ENCODE data around the gene SDC3.
"Not testable (repeated sequence)": the region's sequence is repeated elsewhere in the genome, so short reads cannot be mapped to it uniquely, and the experiment has no call there.

SDC3 gene, protein sequence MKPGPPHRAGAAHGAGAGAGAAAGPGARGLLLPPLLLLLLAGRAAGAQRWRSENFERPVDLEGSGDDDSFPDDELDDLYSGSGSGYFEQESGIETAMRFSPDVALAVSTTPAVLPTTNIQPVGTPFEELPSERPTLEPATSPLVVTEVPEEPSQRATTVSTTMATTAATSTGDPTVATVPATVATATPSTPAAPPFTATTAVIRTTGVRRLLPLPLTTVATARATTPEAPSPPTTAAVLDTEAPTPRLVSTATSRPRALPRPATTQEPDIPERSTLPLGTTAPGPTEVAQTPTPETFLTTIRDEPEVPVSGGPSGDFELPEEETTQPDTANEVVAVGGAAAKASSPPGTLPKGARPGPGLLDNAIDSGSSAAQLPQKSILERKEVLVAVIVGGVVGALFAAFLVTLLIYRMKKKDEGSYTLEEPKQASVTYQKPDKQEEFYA

GRCh38 chr1:30908696-30909364 is at the start of gene SDC3:
Gene SDC3, minus strand, starts transcription at chr1:30908758. Its CDS starts 172 bp downstream, at chr1:30908586.
- no peak for DNase-seq (ENCODE audit: low spot score)

DNA sequence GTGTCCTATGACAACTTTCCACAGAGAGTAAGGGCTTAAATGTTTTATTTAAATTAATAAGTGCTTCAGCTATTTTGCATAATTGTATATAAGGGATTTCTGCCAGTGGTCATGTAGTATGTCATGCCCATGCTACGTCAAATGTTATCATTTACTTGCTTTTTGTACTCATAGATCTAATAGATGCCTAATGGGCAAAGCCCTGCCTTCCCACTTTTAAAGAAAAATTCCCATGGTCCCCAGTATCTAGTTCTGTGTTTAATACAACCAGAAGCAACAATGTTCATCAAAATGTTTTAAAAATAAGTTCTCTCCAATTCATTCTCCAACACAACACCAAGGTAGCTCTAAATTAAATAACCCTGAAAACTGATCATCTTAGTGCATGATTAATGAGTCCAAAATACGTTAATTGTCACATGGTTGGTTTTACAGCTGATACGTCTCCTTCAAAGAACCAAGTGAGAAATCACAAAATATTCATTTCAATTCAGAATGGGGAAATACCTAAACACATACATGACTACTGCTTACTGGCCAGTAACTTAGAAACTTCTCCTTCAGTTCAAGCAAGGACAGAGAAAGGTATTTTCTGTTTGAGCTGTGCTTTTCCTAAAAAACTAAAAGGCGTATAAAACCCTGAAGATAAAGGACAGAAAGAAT is 49.1 kb upstream of the SDC3 start:
- no peak for DNase-seq (ENCODE audit: low spot score)

DNA sequence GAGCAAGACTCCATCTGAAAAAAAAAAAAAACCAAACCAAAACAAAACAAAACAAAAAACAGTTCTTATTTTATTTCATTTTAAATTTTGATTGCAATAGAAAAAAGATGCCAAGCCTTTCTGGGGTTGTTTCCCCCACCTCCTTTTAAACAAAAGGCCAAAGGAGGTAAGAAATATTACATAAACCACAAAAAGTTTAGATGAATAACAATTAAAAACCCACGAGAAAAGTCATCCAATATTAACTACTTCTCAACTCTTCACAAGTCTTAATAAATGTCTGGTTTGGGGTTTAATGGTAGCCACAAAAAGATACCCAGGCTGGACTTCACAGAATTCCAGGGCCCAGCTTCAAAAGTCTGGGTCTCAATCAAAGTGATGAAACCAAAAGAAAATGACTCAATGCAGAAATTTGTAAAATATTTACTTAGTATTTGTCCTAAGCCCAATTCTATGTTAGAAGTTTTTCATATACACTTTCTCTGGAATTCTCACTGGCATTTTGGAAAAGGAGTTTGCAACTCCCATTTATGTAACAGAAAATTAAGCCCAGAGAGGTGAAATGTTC is 47.0 kb upstream of the SDC3 start:
- no peak for DNase-seq (ENCODE audit: low spot score)

DNA sequence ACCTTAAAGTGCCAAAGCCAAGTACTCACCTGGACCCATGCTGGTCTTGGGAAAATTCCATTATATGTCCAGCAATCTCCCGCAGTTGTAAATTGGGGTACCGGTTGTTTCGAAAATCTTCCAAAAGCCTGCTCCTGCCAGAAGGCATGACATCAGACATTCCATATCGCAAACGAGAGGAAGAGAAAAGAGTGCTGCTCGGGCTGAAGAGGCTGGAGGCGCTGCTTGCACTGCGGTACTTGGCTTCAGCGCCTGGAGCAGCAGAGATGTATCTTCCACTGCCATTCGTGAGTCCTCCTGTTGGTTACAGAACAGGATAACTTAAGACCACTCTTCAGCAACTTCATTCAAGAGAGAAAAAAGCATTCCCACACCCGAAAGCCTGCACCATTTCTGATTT is 45.1 kb upstream of the SDC3 start:
- no peak for DNase-seq (ENCODE audit: low spot score)

DNA sequence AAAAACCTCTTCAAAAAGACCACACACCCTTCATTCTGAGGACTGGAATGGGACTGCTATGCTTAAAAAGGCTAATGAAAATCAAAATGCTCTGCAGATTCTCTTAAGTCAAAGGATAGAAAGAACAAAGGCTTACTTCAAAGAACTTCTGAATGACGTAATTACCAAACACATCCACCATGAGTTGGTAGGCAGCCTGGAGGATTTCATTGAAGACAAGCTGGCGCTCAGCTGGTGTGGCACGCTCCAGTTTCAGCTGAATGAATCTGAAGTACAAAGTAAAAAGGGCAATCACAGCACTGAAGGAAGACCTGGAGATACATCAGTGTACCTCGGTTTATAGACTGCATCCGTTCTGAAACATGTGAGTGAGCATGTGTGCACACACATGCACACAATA is 43.5 kb upstream of the SDC3 start:
- peak; percentile 60 for DNase-seq (ENCODE audit: low spot score)

GRCh38 chr1:30950700-30951099 is 42.1 kb upstream of the SDC3 start:
- no peak for DNase-seq (ENCODE audit: low spot score)

DNA sequence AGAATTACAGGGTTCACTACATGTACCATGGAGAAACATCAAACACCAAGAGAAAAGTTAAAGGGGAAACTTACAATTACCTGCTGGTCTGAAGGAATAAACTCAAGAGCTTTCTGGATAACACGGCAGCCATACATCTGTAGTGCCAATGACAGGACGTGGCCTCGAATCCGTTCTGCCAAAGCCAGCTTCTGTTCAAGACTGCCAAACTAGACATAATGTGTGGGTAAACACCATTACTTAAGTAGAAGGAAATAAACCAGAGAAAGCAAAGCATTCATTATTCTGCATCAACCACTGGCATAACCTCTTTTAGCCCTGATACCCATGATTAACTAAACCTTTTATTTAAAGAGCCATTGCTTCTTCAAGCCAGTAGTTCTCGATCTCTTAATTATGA is 41.5 kb upstream of the SDC3 start:
- no peak for DNase-seq (ENCODE audit: low spot score)

- not testable (repeated sequence) for DNase-seq (ENCODE audit: low spot score)
These were observed 40.9 kb upstream of the SDC3 start for GRCh38 chr1:30949487-30949838.

GRCh38 chr1:30948813-30949486 is 40.4 kb upstream of the SDC3 start:
- not testable (repeated sequence) for DNase-seq (ENCODE audit: low spot score)

DNA sequence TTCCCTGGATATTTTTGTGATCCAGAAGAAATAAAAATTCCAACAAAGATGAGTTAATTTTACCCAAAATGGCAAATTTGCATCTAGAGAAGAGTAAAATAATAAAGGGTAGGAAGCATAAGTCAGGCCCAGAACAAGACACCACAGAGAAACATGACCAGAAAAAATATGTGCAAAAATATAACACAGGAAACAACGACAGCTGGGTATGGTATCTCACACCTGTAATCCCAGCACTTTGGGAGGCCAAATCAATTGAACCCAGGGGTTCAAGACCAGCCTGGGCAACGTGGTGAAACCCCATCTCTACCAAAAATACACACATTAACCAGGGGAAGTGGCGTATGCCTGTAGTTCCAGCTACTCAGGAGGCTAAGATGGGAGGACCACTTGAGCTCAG is 39.7 kb upstream of the SDC3 start:
- DNase-seq (ENCODE audit: low spot score) = no peak

DNA sequence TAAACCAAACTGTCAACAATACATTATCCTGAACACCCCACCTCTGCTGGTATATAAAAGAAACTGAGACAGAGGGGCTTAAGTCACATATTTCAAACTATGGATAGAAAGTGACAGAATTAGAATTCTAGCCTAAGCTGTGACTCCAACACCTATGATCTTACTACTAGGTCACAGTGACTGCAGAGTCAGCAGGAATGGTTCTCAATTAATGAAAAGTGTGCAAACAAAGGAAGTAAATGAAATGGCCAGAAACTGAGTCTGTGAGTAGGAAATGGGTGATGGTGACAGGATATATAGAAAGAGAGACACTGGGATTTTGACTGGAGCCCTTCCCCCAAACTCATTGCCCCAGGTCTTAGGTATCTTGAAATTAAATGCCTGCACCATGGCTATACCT is 38.7 kb upstream of the SDC3 start:
- DNase-seq (ENCODE audit: low spot score) = no peak

DNA sequence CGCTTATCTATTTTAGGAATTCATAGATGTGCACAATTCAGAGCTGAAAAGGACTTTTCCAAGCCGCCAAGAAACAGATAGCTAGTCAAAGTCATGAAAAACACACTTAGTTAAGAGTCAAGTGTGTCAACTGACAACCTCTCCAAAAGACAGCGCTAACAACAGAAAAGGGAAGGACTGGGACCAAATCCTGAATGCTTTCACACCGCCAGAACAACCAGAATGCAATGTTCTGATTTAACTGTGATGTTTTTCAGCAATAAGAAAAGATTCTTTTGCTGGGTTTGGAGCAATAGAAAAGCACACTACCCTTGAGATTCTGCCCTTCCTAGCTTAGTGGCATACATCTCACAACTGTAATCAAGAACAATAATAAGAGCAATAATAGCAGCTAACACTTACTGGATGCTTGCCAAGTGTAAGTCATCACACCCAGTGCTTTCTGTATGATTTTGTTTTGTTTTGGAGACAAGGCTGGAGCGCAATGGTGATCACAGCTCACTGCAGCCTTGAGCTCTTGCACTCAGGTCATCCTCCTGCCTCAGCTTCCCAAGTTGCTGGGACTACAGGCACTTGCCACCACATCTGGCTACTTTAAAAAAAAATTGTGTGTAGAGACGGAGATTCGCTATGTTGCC is 33.9 kb upstream of the SDC3 start:
- DNase-seq (ENCODE audit: low spot score) = no peak

DNA sequence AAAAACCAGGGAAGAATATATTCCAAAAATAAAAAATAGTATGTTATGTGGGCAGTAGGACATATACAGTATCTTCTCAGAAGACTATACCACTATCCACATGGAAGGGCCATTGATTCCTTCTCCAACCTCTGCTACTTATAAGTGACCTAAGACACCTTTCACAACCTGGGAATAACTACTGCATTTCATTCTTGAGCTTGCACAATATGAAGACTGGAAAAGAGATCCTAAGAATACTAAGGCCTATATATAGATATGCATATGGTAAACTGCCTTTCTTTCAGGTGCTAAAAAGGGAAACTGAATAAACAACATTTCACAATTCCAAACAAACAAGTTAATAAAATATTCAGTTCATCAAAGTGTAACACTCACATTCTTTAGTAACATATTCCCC is 32.0 kb upstream of the SDC3 start:
- DNase-seq (ENCODE audit: low spot score) = no peak

DNA sequence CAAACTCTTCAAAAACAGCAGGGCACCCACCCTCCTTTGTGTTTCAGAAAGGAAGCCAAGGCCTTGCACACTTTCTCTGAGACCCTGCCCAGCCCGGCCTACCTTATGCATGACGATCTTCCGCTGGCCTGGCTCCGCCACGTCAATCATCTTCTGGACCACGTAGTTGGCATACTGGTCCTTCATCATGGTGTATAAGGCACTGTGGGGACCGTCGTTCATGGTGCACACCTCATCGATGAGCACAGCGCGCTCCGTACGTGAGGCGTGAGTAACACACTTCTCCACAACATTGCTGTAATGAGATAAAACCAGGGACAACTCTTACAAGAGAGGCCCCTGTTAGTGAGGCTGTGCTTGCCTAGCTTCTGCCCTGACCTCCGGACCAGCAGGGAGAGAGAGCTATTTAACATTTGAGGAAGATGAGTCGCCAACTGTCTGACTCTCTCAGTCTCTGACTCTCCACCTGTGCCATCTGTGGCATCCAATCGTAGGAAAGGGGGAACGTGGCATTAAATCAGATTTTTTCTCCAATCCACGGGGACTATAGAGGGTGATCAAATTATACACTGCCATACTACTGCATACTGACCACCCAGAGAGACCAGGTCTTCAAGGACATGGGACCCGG is 28.1 kb upstream of the SDC3 start:
- no peak for DNase-seq (ENCODE audit: low spot score)

- not testable (repeated sequence) for DNase-seq (ENCODE audit: low spot score)
These were observed 27.2 kb upstream of the SDC3 start for GRCh38 chr1:30935758-30936157.

GRCh38 chr1:30934613-30935012 is 26.1 kb upstream of the SDC3 start:
- DNase-seq (ENCODE audit: low spot score) = no peak

DNA sequence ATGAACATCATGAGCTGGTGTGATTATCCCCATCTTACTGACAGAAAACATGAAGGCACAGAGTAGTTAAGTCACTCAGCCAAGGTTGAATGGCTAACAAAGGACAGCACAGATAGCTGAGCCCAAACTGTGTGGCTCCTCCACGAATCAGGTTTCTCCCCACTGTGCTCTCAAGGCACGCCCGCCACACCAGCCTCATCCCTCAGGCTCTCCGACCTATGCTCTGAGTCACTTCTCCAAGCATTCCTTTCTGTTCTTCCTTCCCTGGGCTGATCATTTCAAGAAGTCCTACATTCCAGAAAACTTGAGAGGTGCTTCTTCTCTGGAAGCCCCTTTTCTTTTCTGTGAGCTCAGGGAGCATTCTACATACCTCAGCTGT is 25.3 kb upstream of the SDC3 start:
- no peak for DNase-seq (ENCODE audit: low spot score)

DNA sequence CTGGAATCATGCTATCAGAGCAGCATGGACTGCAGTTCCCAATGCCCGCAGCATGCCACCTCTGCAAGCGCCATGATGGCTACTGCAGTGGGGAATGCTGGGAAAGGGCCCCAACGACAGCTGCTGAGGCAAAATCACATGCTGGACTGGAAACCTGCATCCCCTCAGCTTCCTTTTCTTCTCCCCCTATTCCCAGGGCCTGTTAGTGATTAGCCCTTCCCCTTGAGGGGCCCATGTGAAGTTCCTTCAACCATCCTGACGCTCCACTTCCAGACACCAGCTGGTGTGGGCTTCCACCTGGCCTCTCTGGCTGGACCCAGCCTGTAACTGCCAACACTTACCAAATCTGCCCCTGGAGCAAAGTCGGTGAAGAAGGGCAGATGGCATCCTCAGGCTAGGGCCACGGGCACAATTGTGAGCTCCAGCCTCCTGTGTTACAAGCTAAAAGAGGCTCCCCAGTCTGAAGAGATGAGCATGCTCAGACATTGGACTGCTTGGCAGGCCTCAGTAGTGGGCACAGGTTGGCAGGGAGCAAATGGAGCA is 22.1 kb upstream of the SDC3 start:
- DNase-seq (ENCODE audit: low spot score) = no peak

- DNase-seq (ENCODE audit: low spot score) = no peak
These were observed 21.5 kb upstream of the SDC3 start for GRCh38 chr1:30929944-30930525.

GRCh38 chr1:30929135-30929889 is 20.8 kb upstream of the SDC3 start:
- DNase-seq (ENCODE audit: low spot score) = peak; percentile 62

All from COLO829 (cell line).